Kidney (tissue), 14 donors: Measurements from ENCODE around the gene DRC3. TPM values are rescaled to one million over a fixed set of nuclear protein-coding genes. Genes with fewer than 3 reads are reported as not detected.

ENCODE experiments used
- DNase-seq, 5 donors: peaks; one replicate each; pipeline ENCODE4 v3.0.0-alpha.2; 2013 to 2020
- FAIRE-seq: peaks from 2 replicates; lab custom pipeline; 2012; peaks lifted over from hg19 to GRCh38; lab: Jason Lieb, UNC
- H3K27ac ChIP-seq, 2 donors: one replicate each; pipeline ENCODE4 v1.7.0; 2013; ENCODE audit warnings: low read depth in 2 of 2, low read length in 2 of 2, inconsistent platforms in 1 of 2
- H3K27me3 ChIP-seq: one replicate; pipeline ENCODE4 v1.7.1; 2013; ENCODE audit warnings: low read length, inconsistent platforms; ENCODE audit not compliant: control insufficient read depth, insufficient read depth
- H3K36me3 ChIP-seq, 3 donors: one replicate each; pipeline versions ENCODE4 v1.7.0 to v1.7.1; 2013; ENCODE audit warnings: low read length in 3 of 3, control low read depth in 1 of 3, inconsistent platforms in 1 of 3; ENCODE audit not compliant: insufficient read depth in 3 of 3, control insufficient read depth in 2 of 3
- H3K4me1 ChIP-seq, 3 donors: one replicate each; pipeline versions ENCODE4 v1.7.0 to v1.7.1; 2013; ENCODE audit warnings: low read length in 3 of 3, inconsistent platforms in 1 of 3, low read depth in 1 of 3; ENCODE audit not compliant: control insufficient read depth in 2 of 3, insufficient read depth in 2 of 3
- H3K4me3 ChIP-seq, 3 donors: one replicate each; pipeline versions ENCODE4 v1.7.0 to v1.8.1; 2013; ENCODE audit warnings: low read length in 3 of 3, control low read depth in 1 of 3, inconsistent platforms in 1 of 3
- H3K9ac ChIP-seq, 3 donors: one replicate each; pipeline versions ENCODE4 v1.7.0 to v1.7.1; 2013; ENCODE audit warnings: low read length in 3 of 3, control low read depth in 1 of 3, inconsistent platforms in 1 of 3
- H3K9me3 ChIP-seq, 3 donors: one replicate each; pipeline versions ENCODE4 v1.7.0 to v1.7.1; 2013; ENCODE audit warnings: low read length in 3 of 3, control low read depth in 1 of 3, inconsistent platforms in 1 of 3; ENCODE audit not compliant: control insufficient read depth in 2 of 3, insufficient read depth in 1 of 3
- intact Hi-C: fragments of 100-400 bp; cut with DNase I; formaldehyde crosslinking; loops from one replicate; pipeline ENCODE4 v1.11.1; 2022
- polyA plus RNA-seq: library from polyadenylated mRNA; stranded (reverse); fragments of 350-450 nt; fragmentation: Illumina TruSeq; extraction: RNeasy Lipid Tissue Mini Kit (QIAGEN cat#74804); gene quantifications from one replicate; pipeline ENCODE4 v1.2.3, GENCODE V29; 2014; ENCODE audit warnings: low read depth, low replicate concordance; ENCODE audit not compliant: insufficient read depth
- total RNA-seq: library from RNA; stranded (reverse); fragmentation: NEBNext Ultra II Directional; extraction: Animal tissue kit (Norgen Biotek cat#: 25700); gene quantifications from one replicate; pipeline ENCODE4 v1.2.1, GENCODE V29; 2021
- TF ChIP-seq, protein P1 (sequence below): IDR thresholded peaks from 3 replicates; pipeline ENCODE4 v1.5.1; 2012; ENCODE audit warnings: mild to moderate bottlenecking, moderate library complexity, borderline replicate concordance; ENCODE audit not compliant: insufficient read depth; ENCODE audit errors: extremely low read depth
- donor health status: control.
- donor health status: control.
- donor health status: control.
- donor health status: control.
- donor health status: control.
- donor health status: DM: yes; HTN: yes; CAD: no.
- donor health status: Normal renal cell carcinoma (clear cell type).

The DRC3 gene
- total and polyA plus RNA-seq, 2 donors from 2014 or later = 8.6 to 17.3 TPM

GRCh38 chr17:17946093-17946492, 26.6 kb upstream of the DRC3 start:
- TF ChIP-seq, protein P1, sequence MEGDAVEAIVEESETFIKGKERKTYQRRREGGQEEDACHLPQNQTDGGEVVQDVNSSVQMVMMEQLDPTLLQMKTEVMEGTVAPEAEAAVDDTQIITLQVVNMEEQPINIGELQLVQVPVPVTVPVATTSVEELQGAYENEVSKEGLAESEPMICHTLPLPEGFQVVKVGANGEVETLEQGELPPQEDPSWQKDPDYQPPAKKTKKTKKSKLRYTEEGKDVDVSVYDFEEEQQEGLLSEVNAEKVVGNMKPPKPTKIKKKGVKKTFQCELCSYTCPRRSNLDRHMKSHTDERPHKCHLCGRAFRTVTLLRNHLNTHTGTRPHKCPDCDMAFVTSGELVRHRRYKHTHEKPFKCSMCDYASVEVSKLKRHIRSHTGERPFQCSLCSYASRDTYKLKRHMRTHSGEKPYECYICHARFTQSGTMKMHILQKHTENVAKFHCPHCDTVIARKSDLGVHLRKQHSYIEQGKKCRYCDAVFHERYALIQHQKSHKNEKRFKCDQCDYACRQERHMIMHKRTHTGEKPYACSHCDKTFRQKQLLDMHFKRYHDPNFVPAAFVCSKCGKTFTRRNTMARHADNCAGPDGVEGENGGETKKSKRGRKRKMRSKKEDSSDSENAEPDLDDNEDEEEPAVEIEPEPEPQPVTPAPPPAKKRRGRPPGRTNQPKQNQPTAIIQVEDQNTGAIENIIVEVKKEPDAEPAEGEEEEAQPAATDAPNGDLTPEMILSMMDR = no peak
- Histone ChIP-seq H3K4me1 (peaks cover 0 to 25% (median 22%) of the 10 kb centered on the region in 3 donors), H3K9ac (no peak overlapping the region), H3K27me3 (no peaks in the 10 kb centered on the region), H3K4me3 (no peak overlapping the region), H3K9me3 (no peaks in the 10 kb centered on the region), H3K36me3 (no peaks in the 10 kb centered on the region), H3K27ac (no peak overlapping the region)
- no peak for FAIRE-seq
- intact Hi-C loops = no loop called here
- no peak for DNase-seq

GRCh38 chr17:17947309-17947708, 25.4 kb upstream of the DRC3 start:
- intact Hi-C loops = no loop called here
- H3K9me3 ChIP-seq = no peaks in the 10 kb centered on the region
- H3K9ac ChIP-seq = no peak overlapping the region
- H3K4me3 ChIP-seq = no peak overlapping the region
- H3K4me1 ChIP-seq = peaks cover 0 to 13% (median 13%) of the 10 kb centered on the region in 3 donors
- DNase-seq (no peak), FAIRE-seq (no peak)
- H3K27me3 ChIP-seq = no peaks in the 10 kb centered on the region
- H3K27ac ChIP-seq = no peak overlapping the region
- no peaks in the 10 kb centered on the region for H3K36me3 ChIP-seq
- TF ChIP-seq, protein P1 = no peak

- no peak overlapping the region for H3K27ac ChIP-seq
- no peak for DNase-seq
- H3K27me3 ChIP-seq = no peaks in the 10 kb centered on the region
- H3K9ac ChIP-seq = no peak overlapping the region
- no peaks in the 10 kb centered on the region for H3K36me3 ChIP-seq
- H3K4me1 ChIP-seq = peaks cover 0 to 13% (median 10%) of the 10 kb centered on the region in 3 donors
- TF ChIP-seq, protein P1 = no peak
- no peaks in the 10 kb centered on the region for H3K9me3 ChIP-seq
- intact Hi-C loops = no loop called here
- FAIRE-seq = no peak
- H3K4me3 ChIP-seq = no peak overlapping the region
These were observed 24.7 kb upstream of the DRC3 start for GRCh38 chr17:17947966-17948365.

DNA sequence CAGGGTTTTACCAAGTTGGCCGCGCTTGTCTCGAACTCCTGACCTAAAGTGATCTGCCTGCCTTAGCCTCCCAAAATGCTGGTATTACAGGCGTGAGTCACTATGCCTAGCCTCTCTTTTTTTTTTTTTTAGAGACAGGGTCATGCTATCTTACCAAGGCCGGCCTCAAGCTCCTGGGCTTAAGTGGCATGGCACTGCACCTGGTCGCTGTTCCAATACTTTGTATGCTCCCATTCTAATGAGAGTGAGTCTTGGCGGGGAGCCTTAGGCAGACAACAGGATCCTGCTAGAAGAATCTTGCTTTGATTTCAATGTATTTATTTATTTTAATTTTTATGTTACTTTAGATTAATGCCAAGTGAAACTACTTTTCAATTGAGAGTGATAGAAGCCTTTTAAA, 22.3 kb upstream of the DRC3 start:
- H3K4me3 ChIP-seq = no peak overlapping the region
- no peaks in the 10 kb centered on the region for H3K36me3 ChIP-seq
- H3K4me1 ChIP-seq = peaks cover 0 to 3% (median 0%) of the 10 kb centered on the region in 3 donors
- H3K27ac ChIP-seq = no peak overlapping the region
- no peak overlapping the region for H3K9ac ChIP-seq
- TF ChIP-seq, protein P1 = no peak
- no peak for DNase-seq
- H3K9me3 ChIP-seq = no peaks in the 10 kb centered on the region
- intact Hi-C loops = no loop called here
- no peaks in the 10 kb centered on the region for H3K27me3 ChIP-seq
- FAIRE-seq = no peak
